CD4-positive, alpha-beta T cell treated with Interleukin-10 for 1 hour (primary cell): ENCODE data around the gene OLR1.
"Not testable (repeated sequence)": the region's sequence is repeated elsewhere in the genome, so short reads cannot be mapped to it uniquely, and the experiment has no call there.

Source experiments
- DNase-seq: peaks from one replicate; pipeline ENCODE4 v3.0.0-alpha.2; 2020

Gene OLR1

DNA sequence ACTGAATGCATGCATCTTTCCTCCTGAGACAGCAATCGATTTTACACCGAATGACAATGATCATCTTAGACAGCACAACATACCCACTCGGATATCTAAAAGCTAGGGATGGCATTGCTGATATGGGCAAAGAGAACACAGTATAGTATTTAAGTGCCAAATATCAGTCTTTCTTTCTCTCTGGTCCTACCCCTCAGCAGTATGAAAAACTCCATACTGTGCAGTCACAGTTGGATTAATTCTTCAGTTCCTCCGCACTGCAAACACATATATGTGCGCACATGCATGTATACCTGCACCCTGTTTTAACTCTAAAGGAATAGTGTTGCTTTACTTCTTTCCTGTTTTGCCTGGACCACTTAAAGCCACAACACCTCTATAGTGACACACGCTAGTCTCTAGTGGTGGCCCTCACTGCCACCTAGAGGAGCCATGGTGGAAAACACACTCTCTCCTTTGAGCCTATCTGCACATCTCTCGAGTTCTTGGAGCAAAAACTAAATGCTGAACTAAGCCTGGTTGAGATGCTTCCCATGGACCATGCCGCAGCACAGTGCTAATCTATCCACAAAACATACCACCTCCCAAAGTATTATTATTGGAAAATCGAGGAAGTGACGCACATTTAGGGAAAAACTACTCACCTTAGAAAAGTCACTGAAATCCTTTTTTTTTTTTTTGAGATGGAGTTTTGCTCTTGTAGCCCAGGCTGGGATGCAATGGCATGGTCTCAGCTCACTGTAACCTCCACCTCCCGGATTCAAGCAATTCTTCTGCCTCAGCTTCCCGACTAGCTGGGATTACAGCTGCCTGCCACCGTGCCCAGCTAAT lies 18.8 kb upstream of the OLR1 start:
- peak; percentile 67 for DNase-seq

- DNase-seq: no peak
Measured at GRCh38 chr12:10189653-10190052, 17.7 kb upstream of the OLR1 start.

- DNase-seq: not testable (repeated sequence)
Measured at GRCh38 chr12:10186958-10187357, 15.0 kb upstream of the OLR1 start.

DNA sequence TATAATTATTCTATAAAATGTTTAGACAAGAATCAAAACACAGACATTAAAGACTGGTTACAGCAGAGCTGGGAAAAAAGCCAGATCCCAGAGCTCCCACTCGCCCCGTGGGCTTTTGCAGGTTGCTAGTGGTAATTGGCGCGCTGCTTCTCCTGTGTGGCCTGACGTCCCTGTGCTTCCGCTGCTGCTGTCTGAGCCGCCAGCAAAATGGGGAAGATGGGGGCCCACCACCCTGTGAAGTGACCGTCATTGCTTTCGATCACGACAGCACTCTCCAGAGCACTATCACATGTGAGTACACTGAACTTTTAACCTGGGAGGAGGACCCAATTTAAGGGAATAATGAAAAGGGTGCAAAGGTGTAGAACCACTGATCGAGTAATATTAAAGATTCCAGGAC lies 14.4 kb upstream of the OLR1 start:
- DNase-seq: peak; percentile 17

DNA sequence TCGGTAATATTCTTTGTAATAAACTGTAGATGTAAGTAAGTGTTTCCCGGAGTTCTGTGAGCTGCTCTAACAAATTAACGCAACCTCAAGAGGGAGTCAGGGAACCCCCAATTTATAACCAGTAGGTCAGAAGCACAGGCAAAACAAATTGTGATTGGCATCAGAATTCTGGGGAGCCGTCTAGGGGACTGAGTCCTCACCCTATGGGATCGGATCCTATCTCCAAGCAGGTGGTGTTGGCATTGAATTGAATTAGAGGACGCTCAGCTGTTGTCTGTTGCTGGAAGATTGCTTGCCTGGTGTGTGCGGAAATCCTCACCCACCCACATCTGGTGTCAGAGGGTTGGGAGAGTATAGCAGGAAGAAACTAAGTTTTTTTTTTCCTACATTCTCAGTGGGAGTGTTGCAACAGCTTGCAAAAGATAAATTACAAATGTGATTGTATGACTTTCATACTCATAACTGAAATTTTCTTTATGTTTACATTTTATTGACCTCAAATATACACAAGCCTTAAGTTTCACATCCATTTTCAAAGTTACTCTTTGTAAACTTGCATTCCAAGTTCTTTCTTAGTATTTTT lies 12.4 kb upstream of the OLR1 start:
- DNase-seq: no peak

GRCh38 chr12:10182354-10183049 lies 10.6 kb upstream of the OLR1 start:
- DNase-seq: no peak

- DNase-seq: no peak
Measured at GRCh38 chr12:10179776-10180181, 7.8 kb upstream of the OLR1 start.

DNA sequence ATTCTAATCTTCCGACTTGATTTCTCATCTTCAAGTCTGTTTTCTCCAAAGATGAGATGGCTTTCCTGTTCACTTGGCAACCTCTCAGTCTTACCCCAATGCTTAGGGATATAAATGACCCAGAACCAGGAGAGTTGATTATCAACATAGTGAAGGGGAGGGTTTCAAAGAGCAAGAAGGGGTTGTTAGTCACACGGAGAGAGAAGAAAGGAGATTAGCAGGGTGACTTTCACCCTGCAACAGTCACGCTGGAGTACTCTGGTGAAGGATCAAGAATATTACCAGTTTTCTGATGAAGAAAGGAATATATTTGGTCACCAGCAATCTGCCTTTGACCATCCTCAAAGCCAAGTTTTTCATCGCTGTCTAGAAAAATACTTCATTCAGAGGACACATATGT lies 6.9 kb upstream of the OLR1 start, which contains the start of gene TMEM52B:
Gene TMEM52B (plus strand): TSS at position 212 of the 400 bp plus-strand sequence. CDS start 543 bp downstream, outside the sequence.
- no peak for DNase-seq

DNA sequence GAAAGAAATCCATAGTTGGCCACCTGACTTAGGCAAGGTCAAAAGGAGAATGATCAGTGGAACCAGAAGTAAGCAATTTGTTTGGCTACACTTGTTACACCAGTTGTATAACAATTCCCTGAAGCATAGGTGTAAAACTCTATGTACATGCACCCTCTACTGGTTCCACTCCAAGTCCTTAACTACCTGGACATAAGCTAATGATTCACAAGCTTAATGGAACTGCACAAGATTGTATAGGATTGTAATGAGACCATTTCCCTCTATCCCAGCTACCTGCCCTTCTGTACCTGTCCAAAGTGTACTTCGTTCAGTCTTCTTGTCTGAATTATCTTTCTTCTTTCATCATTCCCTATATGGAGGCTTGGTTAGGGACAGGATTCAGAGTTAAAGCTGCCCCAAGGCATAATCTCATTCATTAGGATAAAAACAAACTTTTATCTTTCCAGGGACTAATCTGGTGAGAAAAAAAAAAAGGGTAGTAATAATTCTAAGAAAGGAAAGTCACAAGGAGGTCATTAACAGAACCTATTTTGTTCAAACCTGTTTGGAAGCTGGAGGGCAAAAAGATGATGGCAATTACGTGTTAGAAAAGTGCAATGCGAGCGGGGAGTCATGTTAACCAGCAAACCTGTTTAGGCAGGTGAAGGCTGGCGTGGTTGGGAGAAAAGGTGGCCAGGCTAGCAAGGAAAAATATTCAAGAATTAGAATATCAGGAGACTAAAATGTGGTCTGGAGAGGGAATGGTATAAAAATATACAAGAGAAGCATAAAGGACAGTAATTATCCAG lies 4.1 kb upstream of the OLR1 start:
- DNase-seq: no peak

DNA sequence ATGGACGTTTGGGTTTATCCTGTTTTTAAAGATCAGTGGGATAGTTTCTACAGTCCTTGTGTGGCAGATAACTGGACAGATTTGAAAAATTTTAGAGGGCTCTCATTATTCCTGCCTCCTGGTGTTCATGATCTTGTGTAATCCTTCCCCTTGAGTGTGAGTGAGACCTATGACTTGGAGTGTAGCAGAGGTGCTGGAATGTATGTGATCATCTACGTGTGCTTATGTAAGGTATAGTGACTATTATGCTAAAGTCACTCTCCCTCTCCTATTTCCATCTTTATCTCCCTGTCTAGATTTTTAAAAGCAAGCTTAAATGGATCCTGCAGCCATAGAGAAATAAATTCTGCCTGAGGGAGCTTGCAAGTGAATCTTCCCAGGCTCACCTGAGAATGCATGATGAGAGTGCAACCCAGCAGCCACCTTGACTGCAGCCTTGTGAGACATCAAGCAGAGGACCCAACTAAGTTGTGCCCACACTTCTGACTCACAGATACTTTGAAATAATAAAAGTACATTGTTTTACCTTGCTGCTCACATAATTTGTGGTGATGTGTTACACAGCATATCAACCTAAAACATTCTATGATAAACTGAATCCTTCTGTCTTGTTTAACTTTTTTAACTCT lies 3.2 kb upstream of the OLR1 start:
- DNase-seq: no peak

GRCh38 chr12:10170216-10170615 lies 1.7 kb downstream of the OLR1 start:
- no peak for DNase-seq

GRCh38 chr12:10169104-10169503 lies 2.8 kb downstream of the OLR1 start:
- DNase-seq: no peak

DNA sequence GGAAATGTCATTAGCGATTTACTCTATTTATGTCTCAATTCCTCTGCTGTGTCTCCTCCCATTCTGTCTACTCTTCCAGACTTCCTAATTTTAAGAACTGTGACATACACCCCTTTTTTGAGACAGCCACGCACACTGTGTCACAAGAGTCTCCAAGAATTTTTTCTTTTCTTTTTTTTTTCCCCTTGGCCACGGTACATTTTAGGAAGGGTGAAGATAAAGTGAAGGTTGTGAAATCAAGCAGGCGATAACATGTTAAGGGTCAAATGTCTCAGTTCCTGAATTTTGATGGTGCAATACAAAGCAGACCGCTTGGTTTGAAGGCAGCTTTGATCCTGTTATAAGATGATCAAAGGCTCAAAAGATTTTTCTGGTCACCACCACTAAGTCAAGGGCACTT lies 4.3 kb downstream of the OLR1 start:
- DNase-seq: no peak

- DNase-seq: no peak
Measured at GRCh38 chr12:10165421-10165820, 6.5 kb downstream of the OLR1 start.

- DNase-seq: no peak
Measured at GRCh38 chr12:10163084-10163483, 8.8 kb downstream of the OLR1 start.

DNA sequence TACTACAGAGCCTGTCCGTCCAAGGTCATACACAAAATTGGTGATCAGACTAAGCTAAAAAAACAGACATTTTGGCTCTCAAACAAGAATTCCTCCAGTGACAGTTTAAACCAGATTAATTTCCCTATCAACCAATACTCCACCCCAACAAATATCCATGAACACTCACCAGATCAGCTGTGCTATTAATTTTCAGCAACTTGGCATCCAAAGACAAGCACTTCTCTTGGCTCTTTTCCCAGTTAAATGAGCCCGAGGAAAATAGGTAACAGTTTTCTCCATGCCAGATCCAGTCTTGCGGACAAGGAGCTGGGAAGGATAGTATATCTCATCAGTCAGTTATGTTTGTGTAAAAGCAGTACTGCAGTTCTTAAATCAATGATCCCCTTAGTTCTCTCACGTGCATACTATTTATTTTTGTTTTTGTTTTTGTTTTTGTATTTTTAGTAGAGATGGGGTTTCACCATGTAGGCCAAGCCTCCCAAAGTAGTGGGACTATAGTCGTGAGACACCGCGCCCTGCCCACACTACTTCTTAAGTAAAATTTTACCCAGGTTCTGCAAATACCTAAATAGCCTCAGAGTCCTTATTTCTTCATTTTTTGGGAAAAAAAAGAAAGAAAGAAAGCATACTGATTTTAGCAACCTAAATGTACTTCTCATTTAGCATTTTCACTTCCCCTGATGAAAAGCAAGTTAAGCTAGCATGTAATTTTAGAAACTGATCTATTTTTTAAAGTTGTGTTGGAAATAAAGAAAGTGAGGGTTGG lies 11.1 kb downstream of the OLR1 start:
- DNase-seq: no peak

DNA sequence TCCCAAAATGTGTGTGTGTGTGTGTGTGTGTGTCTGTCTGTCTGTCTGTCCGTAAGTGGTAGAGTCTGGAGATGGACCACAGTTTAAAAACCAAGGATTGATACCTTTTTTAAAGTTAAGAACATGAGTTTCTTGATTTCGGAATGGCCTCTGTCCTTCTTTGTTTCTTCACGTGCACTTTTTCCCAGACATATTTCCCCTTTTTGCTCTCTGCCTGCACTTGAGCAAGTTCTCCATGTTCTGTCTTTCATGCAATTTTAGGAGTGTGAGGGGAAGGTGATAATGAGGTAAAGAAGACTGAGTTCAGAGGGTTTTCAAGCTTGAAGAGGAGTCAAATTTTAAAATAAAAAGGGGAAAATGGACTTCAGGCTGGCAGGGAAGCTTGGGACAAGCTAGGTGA lies 12.7 kb downstream of the OLR1 start:
- no peak for DNase-seq

- DNase-seq: no peak
Measured at GRCh38 chr12:10158406-10158805, 13.5 kb downstream of the OLR1 start.

DNA sequence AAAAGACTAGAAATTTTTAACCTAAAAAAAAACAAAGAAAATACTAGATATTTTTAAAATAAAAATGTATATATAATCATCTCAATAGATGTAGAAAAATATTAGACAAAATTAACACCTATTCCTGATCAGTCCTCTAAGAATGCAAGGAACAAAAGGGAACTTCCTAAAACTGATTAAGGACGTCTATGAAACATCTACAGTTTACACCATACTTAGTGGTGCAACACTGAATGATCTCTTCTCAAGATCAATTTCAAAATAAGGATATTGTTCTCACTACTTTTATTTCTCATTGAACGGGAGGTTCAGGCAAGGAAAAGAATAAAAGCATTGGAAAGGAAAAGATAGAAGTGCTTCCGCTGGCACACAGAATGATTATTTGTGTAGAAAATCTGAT lies 16.0 kb downstream of the OLR1 start:
- no peak for DNase-seq

DNA sequence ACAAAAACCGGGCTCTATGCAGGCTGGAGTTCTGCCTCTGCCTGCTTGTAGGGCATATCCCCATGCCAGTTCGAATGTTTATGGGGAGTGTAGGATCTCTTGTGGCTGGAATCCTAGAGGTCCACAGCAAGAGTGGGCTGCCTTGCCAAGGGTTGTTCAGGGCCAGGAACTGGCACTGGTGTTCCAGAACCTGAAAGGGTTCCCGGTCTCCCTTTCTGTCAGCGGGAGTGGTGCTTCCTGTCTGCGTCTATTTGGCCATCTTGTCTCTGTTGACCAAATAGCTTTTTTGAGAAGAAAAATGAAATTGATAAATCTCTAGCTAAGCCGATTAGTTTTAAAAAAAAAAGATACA lies 17.8 kb downstream of the OLR1 start:
- DNase-seq: peak; percentile 8

GRCh38 chr12:10153271-10154144 lies 18.4 kb downstream of the OLR1 start:
- DNase-seq: peak; percentile 76
